ENCODE data around the gene CNNM2. TPM values are rescaled to one million over a fixed set of nuclear protein-coding genes. Genes with fewer than 3 reads are reported as not detected.

CNNM2 gene
- total RNA-seq, 1 experiment from 2014 or later: 23.1 TPM

DNA sequence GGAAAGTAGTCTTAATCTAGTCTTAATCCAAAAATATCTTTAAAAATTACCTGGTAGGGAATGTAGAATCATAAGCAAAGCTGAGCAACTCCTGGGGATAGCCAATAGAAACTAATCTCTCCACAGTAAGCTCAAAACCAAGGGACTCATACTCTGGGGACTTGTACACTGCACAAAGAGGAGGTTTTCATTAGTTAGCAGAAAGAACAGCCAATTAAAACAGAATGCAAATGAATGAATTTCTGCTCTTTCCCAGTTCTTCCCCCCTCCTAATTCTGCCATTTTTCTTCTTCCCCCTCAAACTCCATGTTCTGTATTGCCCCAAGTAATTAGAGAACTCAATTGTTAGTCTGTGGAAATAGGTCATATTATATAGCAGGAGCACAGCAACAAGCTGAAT is 188.4 kb downstream of the CNNM2 start:
- POLR2A ChIA-PET: interaction anchor here (0.8 kb wide), 2 partner anchors 19 to 49 kb away, joined by 3 read pairs; no protein-coding TSS in a partner anchor
- no TSS peak for BruUV-seq (replicated peaks)
- Histone ChIP-seq H3K79me2 (ENCODE audit: insufficient read depth, low read length) (peaks cover 13% of the 10 kb centered on the region), H3K9ac (ENCODE audit: low read length) (no peak overlapping the region), H3K4me1 (ENCODE audit: control insufficient read depth in 1 of 2, insufficient read depth in 2 of 2, low read length in 2 of 2) (peaks cover 0 to 6% of the 10 kb centered on the region in 2 experiments; a peak in 1 of 4 replicates), H3K36me3 (ENCODE audit: control insufficient read depth in 1 of 2, insufficient read depth in 2 of 2, low read length in 2 of 2) (no peaks in the 10 kb centered on the region), H2AFZ (ENCODE audit: low read depth, low read length, poor library complexity, severe bottlenecking) (no peak overlapping the region), H3K27ac (ENCODE audit: low read depth, low read length) (no peak overlapping the region), H3K4me2 (ENCODE audit: low read length) (no peak overlapping the region), H3K9me2 (ENCODE audit: insufficient read depth) (no peaks in the 10 kb centered on the region), H3K4me3 (replicated peaks in 1 of 2; ENCODE audit: low read depth in 1 of 2, low read length in 2 of 2) (no peak overlapping the region), H3K27me3 (ENCODE audit: insufficient read depth, low read length) (no peaks in the 10 kb centered on the region), H3K9me3 (ENCODE audit: control insufficient read depth in 1 of 2, insufficient read depth in 1 of 2, low read depth in 1 of 2, low read length in 2 of 2) (no peaks in the 10 kb centered on the region), H4K20me1 (ENCODE audit: insufficient read depth) (no peaks in the 10 kb centered on the region)
- intact Hi-C loops (cut with micrococcal nuclease): no loop called here
- CTCF ChIA-PET: no interaction called here
- RAD21 ChIA-PET (ENCODE audit: low non-redundant PET in 1 of 2, low total read pairs in 2 of 2, uncharacterized antibody in 2 of 2, unreplicated experiment in 2 of 2): no interaction called here
- DNase-seq (ENCODE audit: low read depth, low spot score) (no peak), ATAC-seq (no peak)
- TF ChIP-seq EZH2 (IDR thresholded peaks at IDR 0.05): no peak
- no peak for TF ChIP-seq SRF (IDR thresholded peaks at IDR 0.05; ENCODE audit: low read depth)
- TF ChIP-seq POLR2A (IDR thresholded peaks at IDR 0.05; ENCODE audit: borderline replicate concordance, extremely low read depth, insufficient read depth, insufficient read length): no peak
- TF ChIP-seq, protein P1, sequence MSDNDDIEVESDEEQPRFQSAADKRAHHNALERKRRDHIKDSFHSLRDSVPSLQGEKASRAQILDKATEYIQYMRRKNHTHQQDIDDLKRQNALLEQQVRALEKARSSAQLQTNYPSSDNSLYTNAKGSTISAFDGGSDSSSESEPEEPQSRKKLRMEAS (IDR thresholded peaks at IDR 0.05): no peak
- TF ChIP-seq, protein P2, sequence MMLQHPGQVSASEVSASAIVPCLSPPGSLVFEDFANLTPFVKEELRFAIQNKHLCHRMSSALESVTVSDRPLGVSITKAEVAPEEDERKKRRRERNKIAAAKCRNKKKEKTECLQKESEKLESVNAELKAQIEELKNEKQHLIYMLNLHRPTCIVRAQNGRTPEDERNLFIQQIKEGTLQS (IDR thresholded peaks at IDR 0.05): no peak
- TF ChIP-seq SP1 (IDR thresholded peaks at IDR 0.05; ENCODE audit: low read depth): no peak
- TF ChIP-seq, protein P3, sequence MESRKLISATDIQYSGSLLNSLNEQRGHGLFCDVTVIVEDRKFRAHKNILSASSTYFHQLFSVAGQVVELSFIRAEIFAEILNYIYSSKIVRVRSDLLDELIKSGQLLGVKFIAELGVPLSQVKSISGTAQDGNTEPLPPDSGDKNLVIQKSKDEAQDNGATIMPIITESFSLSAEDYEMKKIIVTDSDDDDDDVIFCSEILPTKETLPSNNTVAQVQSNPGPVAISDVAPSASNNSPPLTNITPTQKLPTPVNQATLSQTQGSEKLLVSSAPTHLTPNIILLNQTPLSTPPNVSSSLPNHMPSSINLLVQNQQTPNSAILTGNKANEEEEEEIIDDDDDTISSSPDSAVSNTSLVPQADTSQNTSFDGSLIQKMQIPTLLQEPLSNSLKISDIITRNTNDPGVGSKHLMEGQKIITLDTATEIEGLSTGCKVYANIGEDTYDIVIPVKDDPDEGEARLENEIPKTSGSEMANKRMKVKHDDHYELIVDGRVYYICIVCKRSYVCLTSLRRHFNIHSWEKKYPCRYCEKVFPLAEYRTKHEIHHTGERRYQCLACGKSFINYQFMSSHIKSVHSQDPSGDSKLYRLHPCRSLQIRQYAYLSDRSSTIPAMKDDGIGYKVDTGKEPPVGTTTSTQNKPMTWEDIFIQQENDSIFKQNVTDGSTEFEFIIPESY (IDR thresholded peaks at IDR 0.05; ENCODE audit: extremely low read depth, insufficient replicate concordance, low read length): no peak
- no peak for TF ChIP-seq CEBPB (IDR thresholded peaks at IDR 0.05; ENCODE audit: low read depth)
- TF ChIP-seq FOSL1 (IDR thresholded peaks at IDR 0.05; ENCODE audit: low read depth): no peak
- TF ChIP-seq SIN3A (IDR thresholded peaks at IDR 0.05; ENCODE audit: low read depth): no peak
- no peak for TF ChIP-seq ZFX (IDR thresholded peaks at IDR 0.05)
- TF ChIP-seq, protein P4, sequence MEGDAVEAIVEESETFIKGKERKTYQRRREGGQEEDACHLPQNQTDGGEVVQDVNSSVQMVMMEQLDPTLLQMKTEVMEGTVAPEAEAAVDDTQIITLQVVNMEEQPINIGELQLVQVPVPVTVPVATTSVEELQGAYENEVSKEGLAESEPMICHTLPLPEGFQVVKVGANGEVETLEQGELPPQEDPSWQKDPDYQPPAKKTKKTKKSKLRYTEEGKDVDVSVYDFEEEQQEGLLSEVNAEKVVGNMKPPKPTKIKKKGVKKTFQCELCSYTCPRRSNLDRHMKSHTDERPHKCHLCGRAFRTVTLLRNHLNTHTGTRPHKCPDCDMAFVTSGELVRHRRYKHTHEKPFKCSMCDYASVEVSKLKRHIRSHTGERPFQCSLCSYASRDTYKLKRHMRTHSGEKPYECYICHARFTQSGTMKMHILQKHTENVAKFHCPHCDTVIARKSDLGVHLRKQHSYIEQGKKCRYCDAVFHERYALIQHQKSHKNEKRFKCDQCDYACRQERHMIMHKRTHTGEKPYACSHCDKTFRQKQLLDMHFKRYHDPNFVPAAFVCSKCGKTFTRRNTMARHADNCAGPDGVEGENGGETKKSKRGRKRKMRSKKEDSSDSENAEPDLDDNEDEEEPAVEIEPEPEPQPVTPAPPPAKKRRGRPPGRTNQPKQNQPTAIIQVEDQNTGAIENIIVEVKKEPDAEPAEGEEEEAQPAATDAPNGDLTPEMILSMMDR (IDR thresholded peaks at IDR 0.05 in 2 of 3, conservative IDR thresholded peaks at IDR 0.05 in 1 of 3; ENCODE audit: borderline replicate concordance in 1 of 3, insufficient read depth in 1 of 3, low read depth in 2 of 3, low read length in 2 of 3): no peak
- no peak for TF ChIP-seq RAD21 (IDR thresholded peaks at IDR 0.05; ENCODE audit: low read depth)
- TF ChIP-seq REST (IDR thresholded peaks at IDR 0.05; ENCODE audit: low read depth): no peak
- no peak for TF ChIP-seq EGR1 (IDR thresholded peaks at IDR 0.05; ENCODE audit: low read depth)
- no peak for TF ChIP-seq EZH2phosphoT487 (IDR thresholded peaks at IDR 0.05; ENCODE audit: borderline replicate concordance)
